ENCODE results near the gene STRA6.

STRA6 gene

DNA sequence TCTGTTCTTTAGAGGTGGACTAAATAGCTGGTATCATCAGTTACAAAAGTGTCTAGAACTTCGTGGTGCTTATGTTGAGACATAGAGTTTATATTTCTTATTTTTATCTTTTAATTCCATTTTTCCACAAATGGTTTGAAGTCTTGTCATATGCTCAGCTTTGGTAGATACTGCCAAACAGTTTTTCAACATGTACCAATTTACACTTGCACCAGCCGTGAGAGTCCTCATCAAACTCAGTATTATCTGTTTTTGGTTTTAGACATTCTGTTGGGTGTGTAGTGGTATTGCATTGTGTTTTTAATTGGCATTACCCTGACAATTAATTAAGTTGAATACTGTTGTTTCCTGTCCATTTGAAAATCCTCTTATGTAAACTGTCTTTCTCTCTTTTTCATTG lies 55.5 kb downstream of the STRA6 start:
- intact Hi-C loops (cut with DNase I): no loop called here
- DNase-seq: no peak

DNA sequence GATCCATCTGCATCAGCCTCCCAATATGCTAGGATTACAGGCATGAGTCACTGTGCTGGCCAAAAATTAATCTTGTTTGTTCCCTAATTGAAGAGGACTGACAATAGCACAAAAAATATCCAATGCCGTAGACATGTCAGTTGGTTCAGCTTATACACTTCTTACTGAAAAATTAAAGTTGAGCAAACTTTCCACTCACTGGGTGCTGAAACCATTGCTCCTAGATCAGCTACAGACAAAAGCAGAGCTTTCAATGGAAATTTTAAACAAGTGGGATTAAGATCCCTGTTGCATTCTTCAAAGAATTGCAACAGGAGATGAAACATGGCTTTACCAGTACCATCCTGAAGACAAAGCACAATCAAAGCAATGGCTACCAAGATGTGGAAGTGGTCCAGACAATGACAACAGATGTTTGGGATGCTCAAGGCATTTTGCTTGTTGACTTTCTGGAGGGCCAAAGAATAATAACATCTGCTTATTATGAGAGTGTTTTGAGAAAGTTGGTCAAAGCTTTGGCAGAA lies 56.2 kb downstream of the STRA6 start:
- DNase-seq: no peak
- intact Hi-C loops (cut with DNase I): no loop called here

DNA sequence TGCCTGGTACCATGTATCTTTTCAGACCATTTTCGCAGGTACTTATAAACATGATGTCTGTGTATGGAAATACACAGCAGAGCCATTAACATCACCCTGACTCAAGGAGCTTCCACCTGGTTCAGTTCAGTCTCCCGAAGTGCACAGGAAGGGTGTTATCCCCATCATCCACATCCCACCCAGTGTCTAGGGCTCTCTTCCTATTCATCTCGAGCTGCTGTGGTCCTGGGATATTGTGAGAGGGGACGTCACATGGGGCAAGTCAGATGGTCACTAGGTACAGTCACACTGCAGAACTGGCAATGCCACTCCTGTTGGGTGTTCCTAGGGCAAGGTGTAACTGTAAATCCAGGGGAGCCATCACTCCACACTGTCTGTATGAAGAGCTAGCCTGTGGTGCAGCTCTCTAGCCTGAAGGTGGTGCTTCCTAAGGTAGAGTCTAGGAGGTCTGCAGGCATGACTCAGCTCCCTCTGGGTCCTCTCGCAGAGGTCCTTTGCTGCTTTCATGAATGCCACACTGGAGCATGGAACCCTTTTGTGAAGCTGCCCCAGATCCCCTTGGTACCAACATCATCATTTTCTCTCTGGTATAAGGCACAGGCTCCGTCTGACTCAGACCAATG lies 58.3 kb downstream of the STRA6 start:
- intact Hi-C loops (cut with DNase I): no loop called here
- DNase-seq: no peak

DNA sequence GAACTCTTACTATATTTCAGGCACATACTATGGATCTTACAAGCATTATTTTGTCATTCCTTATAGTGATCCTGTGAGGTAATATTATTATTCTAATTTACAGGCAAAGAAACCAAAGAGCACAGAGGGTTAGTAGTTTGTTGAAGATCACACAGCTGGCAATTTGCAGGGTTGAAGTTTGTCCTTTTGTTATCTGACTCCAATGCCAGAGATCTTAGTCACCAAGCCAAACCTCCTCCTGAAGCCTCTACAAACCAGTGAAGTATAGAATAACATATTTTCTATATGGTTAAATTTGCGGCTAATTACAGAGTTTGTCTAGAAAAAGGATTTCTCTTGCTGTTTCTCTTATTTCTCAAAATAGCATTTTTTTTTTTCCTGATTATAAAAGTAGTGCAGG lies 61.0 kb downstream of the STRA6 start:
- intact Hi-C loops (cut with DNase I): no loop called here

DNA sequence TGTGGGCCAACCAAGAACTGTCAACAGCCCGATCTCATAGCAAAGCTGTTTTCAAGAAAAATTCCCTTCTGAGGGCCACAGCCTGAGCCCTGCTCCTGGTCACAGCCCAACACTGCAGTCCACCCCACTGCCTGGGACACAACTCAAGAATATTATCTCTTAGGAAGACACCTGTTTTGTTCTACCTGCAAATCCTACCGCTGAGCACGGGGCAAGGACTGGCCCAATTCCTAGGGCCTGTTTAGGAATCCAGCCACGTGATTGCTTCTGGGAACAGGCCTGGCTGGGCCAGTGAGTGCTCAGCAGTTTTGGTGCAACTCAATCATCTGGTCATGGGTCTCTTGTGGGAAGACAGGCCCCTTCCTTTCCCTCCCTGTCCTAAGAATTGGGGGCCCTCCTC lies 63.9 kb downstream of the STRA6 start:
- no peak for DNase-seq
- intact Hi-C loops (cut with DNase I): no loop called here

More for the DNA sequence above, 61.0 kb downstream of the STRA6 start:
- no peak for DNase-seq

DNA sequence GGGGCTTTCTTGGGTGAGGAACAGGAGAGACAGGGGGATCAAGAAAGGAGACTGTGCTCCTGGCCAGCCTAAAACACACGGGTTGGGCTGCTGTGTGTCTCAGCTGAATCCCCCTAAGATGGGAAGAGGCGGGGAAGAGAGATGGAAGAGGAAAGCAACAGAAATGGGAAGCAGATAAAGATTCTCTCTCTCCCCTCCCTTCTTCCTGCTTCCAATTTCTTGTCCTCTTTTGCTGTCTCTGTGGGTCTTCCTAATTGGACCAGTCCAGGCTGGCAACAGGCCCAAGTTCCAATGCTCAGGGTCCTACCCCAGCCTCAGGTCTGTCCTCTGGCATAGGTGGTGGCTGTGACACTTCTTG lies 65.1 kb downstream of the STRA6 start:
- intact Hi-C loops (cut with DNase I): no loop called here

DNA sequence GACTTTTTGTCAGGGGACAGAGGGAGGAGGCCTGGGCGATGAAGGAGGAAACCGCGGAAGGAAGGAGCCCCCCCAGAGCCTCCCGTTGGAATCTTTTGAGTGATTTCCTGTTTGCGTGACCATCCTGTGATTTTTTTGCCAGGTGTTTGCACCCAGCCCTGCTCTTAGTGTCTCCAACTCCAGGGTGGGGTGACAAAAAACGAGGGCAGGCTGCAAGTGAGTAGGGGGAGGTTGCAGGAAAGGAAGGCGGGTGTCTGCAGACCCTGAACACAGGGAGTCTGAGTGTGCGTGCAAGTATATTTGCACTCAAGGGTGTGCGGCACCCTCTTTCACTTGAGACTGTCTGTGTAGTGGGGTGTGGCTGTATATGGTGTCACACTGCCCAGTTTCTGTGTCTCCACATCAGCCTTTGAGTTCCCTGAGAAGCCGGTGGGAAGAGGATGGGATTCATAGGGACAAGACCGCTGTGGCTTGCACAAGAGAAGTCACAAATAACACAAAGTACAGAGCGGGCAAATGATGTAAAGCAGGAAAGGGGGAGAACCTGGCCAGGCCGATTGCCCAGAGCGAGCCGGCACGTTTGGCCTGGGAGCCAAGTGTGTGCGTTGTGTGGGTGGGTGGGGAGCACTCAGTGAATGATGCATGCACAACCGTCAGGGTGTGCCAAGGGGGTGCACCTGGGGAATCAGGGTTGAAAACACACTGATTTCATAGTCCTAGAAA lies 65.6 kb downstream of the STRA6 start:
- DNase-seq: peak in 2 of 42 donors; percentile 16 to 41

More for the DNA sequence above, 65.1 kb downstream of the STRA6 start:
- no peak for DNase-seq

DNA sequence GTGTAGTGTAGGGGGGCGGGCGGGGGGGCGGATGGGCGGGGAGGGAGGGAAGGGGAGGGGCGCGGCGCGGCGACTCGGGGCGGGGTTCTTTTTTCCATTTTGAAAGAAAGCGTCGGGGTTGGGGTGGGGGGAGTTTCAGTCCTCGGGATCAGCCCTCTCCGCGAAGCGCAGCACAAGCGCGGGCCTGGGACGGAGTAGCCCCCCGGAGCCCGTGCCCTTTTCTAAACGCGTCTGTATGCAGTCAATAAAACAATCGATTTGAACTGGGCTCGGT lies 66.1 kb downstream of the STRA6 start:
- DNase-seq: no peak
- intact Hi-C loops (cut with DNase I): no loop called here

More for the DNA sequence above, 65.6 kb downstream of the STRA6 start:
- intact Hi-C loops (cut with DNase I): no loop called here

DNA sequence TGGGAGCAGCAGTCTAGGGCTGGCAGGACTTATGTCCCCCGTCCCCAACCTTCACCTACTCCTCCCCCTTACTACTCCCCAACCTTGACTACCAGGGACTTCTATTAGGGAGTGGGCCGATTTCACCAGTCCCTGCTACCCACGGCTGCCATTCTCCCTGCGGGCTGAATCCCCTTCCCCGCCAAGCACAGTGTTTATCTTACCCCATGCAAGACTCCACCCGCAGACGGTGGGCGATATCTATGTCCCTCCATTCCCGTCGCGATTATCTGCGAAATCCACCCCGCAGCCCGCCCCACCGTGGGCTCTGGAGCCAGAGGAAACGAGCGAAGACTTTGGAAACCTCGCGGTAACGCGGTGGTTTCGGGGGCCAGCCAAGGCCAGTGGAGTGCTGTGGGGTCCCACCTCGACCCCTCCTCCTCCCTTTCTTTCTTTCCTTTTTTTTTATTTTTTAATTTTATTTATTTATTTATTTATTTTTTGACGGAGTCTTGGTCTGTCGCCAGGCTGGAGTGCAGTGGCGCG lies 67.5 kb downstream of the STRA6 start:
- intact Hi-C loops (cut with DNase I): no loop called here
- DNase-seq: no peak

DNA sequence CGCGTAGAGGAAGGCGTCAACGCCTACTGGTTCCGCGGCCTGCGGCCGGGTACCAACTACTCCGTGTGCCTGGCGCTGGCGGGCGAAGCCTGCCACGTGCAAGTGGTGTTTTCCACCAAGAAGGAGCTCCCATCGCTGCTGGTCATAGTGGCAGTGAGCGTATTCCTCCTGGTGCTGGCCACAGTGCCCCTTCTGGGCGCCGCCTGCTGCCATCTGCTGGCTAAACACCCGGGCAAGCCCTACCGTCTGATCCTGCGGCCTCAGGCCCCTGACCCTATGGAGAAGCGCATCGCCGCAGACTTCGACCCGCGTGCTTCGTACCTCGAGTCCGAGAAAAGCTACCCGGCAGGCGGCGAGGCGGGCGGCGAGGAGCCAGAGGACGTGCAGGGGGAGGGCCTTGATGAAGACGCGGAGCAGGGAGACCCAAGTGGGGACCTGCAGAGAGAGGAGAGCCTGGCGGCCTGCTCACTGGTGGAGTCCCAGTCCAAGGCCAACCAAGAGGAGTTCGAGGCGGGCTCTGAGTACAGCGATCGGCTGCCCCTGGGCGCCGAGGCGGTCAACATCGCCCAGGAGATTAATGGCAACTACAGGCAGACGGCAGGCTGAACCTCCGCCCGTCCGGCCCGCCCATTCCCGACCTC lies 68.1 kb downstream of the STRA6 start:
- intact Hi-C loops (cut with DNase I): no loop called here
- DNase-seq: peak in 23 of 42 donors; percentile 22 to 81 (median 58)

DNA sequence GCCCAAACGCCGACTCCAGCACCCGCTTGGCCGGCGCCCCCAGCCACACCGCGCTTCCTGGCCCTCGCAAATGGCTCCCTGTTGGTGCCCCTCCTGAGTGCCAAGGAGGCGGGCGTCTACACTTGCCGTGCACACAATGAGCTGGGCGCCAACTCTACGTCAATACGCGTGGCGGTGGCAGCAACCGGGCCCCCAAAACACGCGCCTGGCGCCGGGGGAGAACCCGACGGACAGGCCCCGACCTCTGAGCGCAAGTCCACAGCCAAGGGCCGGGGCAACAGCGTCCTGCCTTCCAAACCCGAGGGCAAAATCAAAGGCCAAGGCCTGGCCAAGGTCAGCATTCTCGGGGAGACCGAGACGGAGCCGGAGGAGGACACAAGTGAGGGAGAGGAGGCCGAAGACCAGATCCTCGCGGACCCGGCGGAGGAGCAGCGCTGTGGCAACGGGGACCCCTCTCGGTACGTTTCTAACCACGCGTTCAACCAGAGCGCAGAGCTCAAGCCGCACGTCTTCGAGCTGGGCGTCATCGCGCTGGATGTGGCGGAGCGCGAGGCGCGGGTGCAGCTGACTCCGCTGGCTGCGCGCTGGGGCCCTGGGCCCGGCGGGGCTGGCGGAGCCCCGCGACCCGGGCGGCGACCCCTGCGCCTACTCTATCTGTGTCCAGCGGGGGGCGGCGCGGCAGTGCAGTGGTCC lies 68.7 kb downstream of the STRA6 start:
- intact Hi-C loops (cut with DNase I): no loop called here

DNA sequence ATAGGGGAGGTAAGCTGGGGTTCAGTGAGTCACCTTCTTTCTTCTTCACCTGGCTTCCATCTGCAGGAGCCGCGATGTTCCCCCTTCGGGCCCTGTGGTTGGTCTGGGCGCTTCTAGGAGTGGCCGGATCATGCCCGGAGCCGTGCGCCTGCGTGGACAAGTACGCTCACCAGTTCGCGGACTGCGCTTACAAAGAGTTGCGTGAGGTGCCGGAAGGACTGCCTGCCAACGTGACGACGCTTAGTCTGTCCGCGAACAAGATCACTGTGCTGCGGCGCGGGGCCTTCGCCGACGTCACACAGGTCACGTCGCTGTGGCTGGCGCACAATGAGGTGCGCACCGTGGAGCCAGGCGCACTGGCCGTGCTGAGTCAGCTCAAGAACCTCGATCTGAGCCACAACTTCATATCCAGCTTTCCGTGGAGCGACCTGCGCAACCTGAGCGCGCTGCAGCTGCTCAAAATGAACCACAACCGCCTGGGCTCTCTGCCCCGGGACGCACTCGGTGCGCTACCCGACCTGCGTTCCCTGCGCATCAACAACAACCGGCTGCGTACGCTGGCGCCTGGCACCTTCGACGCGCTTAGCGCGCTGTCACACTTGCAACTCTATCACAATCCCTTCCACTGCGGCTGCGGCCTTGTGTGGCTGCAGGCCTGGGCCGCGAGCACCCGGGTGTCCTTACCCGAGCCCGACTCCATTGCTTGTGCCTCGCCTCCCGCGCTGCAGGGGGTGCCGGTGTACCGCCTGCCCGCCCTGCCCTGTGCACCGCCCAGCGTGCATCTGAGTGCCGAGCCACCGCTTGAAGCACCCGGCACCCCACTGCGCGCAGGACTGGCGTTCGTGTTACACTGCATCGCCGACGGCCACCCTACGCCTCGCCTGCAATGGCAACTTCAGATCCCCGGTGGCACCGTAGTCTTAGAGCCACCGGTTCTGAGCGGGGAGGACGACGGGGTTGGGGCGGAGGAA lies 69.6 kb downstream of the STRA6 start:
- intact Hi-C loops (cut with DNase I): no loop called here
- DNase-seq: peak in 3 of 42 donors; percentile 16 to 39 (median 21)

More for the DNA sequence above, 68.7 kb downstream of the STRA6 start:
- no peak for DNase-seq

DNA sequence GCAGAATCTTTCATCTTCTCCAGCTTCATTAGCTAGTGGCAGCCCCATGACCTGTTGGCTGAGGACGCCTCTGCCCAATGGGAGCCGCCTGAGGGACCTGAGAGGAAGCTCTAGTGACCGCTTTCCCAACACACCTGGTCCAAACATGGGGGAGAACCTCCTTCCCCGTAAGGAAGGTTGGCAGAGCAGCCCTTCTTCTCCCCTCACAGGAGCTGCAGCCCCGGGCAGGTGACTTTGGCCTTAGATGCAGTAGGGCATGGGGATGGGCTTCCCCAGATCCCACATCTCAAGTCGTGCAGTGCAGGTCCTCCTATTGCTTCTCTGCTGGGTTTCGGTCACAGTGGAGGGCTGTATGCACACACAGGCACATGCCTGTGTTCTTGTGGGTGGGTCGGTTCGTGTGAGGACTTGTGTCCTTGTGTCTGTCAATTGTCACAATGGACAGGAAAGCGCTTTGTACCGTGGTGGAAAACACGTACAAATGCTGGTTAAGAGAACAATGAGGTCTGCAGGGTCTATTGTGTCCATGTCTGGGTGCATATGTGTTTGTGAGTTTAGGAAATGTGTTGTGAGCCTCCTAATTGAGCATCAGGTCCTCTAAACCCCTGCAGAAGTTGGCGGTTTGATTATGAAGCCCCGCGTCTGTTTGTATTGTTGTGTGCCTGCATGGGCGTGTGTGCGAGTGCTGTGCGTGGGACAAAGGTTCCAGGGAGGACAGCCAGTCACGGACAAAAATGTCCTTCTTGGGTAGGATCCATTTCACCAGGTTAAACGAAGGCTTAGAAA lies 70.8 kb downstream of the STRA6 start:
- intact Hi-C loops (cut with DNase I): no loop called here
- DNase-seq: peak in 1 of 42 donors; percentile 15

DNA sequence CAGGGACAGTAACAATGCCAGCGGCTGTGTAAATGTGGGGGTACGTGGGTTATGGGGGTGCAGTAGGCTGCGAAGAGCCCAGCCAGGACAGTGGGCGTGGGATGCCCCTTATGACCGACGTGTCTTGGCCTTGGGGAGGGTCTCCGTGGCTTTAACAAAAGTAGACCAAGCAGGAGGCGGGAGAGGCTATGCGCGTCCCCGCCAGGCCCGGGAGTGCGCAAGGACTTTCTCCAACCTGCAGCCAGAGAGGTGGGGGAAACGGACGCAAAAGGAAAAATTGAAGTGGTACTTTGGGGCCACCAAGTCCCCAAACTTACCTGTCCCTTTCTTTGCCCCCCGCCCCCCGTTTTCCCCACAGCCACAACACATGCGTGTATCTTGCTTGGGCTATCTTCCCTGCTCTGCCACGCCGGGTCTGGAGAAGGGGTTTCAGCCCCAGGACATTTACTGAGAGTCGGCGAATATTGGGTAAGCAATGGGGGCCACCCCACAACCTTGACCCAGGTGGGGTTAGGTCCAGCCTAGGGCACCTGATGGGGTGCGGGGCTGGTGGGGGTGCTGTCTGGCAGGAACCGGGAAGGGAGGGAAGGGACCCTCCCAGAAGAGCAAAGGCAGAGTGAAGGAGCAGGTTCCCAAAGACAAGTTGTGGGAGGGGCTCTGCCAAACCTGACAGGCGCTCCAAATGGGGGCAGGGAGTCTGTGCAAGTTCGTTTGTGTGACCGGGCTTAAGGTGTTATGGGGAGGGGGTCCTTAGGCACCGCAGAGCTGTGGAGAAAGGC lies 71.5 kb downstream of the STRA6 start:
- DNase-seq: peak in 6 of 42 donors; percentile 24 to 58 (median 42)
- intact Hi-C loops (cut with DNase I): no loop called here

DNA sequence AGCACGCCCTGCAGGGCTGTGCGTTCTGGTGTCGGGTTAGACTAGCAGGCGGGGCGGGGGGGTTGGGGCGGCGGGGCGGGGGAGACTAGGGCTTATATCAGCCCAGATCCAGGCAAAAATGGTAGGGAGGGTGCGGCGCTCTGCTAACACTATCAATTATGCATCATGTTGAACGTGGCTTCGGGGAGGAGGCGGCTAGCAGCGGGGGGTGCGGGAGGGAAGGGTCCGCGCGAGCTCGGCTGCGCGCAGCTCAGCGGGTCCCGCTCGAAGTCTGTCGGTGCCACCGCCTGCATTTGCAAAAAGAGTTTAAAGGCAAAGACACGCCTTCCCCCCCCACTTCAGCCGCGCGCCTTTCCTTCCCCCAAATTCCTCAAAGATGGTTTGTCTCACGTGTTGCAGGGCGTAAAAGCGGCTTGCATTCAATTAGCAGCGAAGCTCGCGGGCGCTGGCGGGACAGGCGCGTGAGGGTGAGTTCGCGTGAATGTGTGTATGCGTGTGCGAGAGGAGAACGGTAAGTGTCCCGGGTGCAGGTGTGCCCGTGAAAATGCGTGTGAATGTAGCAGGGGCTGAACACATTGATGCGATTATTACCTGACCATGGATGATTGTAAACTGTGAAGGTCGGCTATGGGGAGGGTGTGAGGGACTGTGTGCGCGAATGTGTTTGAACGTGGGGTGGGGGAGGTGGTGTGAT lies 72.3 kb downstream of the STRA6 start, which contains the start of gene ISLR2:
ISLR2 (plus strand) TSS at position 432 of the 694 bp plus-strand sequence. CDS start 2,169 bp downstream, outside the sequence.
- peak in 37 of 42 donors; percentile 31 to 84 (median 60) for DNase-seq
- intact Hi-C loops (cut with DNase I): no loop called here

DNA sequence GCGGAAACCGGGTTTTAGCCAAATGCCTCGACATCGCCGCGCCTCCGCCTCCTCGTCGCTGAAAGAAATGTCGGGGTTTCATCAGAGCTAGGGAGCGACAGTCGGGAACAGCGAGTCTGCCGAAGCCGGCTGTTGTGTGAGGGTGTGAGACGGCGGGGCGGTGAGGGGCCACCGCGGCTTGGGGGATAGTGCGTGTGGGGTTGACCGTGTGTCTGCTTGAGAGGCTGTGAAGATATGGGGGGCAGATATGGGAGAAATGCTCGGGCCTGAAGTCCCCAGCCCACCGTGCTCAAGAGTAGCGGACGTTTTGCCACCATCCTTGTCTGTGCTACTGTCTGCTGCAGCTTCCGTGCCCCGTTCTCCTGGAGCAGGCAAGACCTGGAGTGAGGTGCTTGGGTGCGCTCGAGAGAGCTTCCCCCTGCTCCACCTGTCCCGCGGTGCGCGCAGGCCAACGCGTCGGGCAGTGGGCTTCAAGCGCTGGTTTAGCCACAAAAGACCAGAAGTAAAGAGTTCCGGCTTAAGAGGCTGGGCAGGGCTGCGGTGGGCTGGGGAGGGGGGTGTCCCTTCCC lies 72.9 kb downstream of the STRA6 start:
- intact Hi-C loops (cut with DNase I): loop anchor here (5.0 kb wide), 2 partner anchors 178 to 193 kb away; no protein-coding TSS in a partner anchor
- DNase-seq: peak in 16 of 42 donors; percentile 22 to 78 (median 48)

Measured in head of caudate nucleus (tissue), 42 donors.